ENCODE measurements around the gene UBE2Q2.

DNA sequence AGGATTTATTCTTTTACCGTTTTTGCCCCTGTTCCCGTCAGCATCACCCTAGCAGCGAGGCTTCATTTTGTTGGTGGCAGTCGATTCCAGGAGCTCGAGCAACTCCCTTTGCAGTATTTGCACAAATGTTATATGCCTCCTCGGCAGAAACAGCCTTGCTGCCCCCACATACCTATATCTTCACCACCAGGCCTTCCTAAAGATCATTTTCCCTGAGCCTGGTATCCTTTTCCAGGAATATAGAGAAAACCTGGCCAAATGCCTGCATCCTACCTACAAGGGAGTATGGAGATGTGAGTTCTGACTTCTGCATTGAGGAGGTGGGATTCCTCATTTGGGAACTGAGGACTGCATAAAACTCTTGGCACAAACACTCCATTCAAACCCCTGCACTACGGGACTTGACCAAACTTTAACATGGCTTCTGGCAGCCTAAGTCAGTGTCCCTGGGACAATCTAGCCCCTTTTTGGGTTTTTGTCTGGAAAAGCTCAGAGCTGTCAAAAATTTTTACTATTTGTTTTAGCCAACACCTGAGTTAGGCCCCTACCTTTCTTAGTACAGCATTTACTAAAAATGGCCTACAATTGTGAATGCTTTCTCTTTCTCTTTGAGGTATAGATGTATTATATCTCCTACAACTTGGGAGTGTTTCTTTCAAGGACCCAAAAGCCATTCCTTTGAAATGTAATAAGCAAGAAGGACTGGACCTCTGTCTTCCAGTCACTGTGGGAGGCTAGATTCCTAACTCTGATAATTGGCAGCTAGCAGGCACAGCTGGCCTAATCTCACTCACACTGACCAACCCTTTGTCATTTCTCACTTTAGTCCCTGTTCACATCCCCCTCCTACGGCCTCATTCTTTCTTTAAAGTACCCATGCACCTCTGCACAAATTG lies 12.1 kb upstream of the UBE2Q2 start:
- no peak for TF ChIP-seq FOXM1 (IDR thresholded peaks at IDR 0.05; ENCODE audit: borderline replicate concordance)
- TF ChIP-seq BHLHE40 (IDR thresholded peaks at IDR 0.05; ENCODE audit: borderline replicate concordance): no peak
- no peak for TF ChIP-seq NFRKB (IDR thresholded peaks at IDR 0.05)
- TF ChIP-seq SUZ12 (IDR thresholded peaks at IDR 0.05): no peak
- TF ChIP-seq SP1 (IDR thresholded peaks at IDR 0.05): no peak
- no peak for TF ChIP-seq FOXK2 (IDR thresholded peaks at IDR 0.05)
- no peak for TF ChIP-seq LEF1 (IDR thresholded peaks at IDR 0.05; ENCODE audit: borderline replicate concordance)
- no peak for TF ChIP-seq ARNT (IDR thresholded peaks at IDR 0.05)
- no peak for TF ChIP-seq ELF4 (IDR thresholded peaks at IDR 0.05)
- TF ChIP-seq CTBP1 (IDR thresholded peaks at IDR 0.05; ENCODE audit: borderline replicate concordance): no peak
- TF ChIP-seq TARDBP (IDR thresholded peaks at IDR 0.05): no peak
